Right renal pelvis (tissue), 4 donors: ENCODE results near the gene ZNF681. TPM values are rescaled to one million over a fixed set of nuclear protein-coding genes. Genes with fewer than 3 reads are reported as not detected.
"Not testable (repeated sequence)": the region's sequence is repeated elsewhere in the genome, so short reads cannot be mapped to it uniquely, and the experiment has no call there.

Source experiments
- DNase-seq, 4 donors: peaks; one replicate each; pipeline ENCODE4 v3.0.0-alpha.2; 2013; ENCODE audit warnings: low read depth in 4 of 4, low spot score in 3 of 4, missing footprints in 1 of 4
- polyA plus RNA-seq, 4 donors: library from polyadenylated mRNA; unstranded; fragments of 120-200 nt; gene quantifications; one replicate each; pipeline ENCODE4 v1.2.1, GENCODE V29; 2013; ENCODE audit not compliant: insufficient read length in 4 of 4

The ZNF681 gene
- polyA plus RNA-seq, 4 donors: 5.4 to 10.5 (median 9.1) TPM

GRCh38 chr19:23698711-23699520, 59.8 kb downstream of the ZNF681 start:
- DNase-seq: no peak

DNA sequence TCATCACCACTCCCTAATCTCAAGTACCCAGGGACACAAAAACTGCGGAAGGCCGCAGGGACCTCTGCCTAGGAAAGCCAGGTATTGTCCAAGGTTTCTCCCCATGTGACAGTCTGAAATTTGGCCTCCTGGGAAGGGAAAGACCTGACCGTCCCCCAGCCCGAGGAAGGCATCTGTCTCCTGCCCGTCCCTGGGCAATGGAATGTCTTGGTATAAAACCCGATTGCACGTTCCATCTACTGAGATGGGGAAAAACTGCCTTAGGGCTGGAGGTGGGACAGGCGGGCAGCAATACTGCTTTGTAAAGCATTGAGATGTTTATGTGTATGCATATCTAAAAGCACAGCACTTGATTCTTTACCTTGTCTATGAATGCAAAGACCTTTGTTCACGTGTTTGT, 65.8 kb downstream of the ZNF681 start:
- not testable (repeated sequence) for DNase-seq

Other genes with a start within 250 kb of the ZNF681 start
- gene ZNF675, start 71.7 kb downstream of the ZNF681 start, polyA plus RNA-seq: 10 to 100 TPM; 14.8 to 21.1 (median 19.6) TPM
- gene ZNF726, start 156.0 kb upstream of the ZNF681 start, polyA plus RNA-seq: 10 to 100 TPM in 3 of 4 donors, 1 to 10 TPM in 1; 9.9 to 14.4 (median 13.1) TPM